Activated CD4-positive, CD25-positive, alpha-beta regulatory T cell (primary cell): ENCODE measurements around the gene SLC25A36.
A peak's percentile ranks its signal among the peaks of the same experiment; 100 is the strongest.
"Not testable (repeated sequence)": the region's sequence is repeated elsewhere in the genome, so short reads cannot be mapped to it uniquely, and the experiment has no call there.

Experiments used
- DNase-seq, 4 experiments: peaks; one replicate each; lab custom pipeline; 2025; lab: John Stamatoyannopoulos, UW

SLC25A36 gene

DNA sequence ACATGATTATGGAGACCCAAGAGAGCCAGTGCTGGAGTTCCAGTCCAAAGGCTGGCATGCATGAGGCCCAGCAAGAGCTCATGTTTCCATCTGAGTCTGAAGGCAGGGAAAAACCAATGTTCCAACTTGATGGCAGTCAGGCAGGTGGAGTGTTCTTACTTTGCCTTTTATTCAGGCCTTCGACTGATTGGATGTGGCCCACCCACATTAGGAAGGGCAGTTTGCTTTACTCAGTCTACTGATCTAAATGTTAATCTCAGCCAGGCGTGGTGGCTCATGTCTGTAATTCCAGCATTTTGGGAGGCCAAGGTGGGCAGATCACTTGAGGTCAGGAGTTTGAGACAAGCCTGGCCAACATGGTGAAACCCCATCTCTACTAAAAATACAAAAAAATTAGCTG is 53.2 kb downstream of the SLC25A36 start:
- DNase-seq, result not testable (repeated sequence)

DNA sequence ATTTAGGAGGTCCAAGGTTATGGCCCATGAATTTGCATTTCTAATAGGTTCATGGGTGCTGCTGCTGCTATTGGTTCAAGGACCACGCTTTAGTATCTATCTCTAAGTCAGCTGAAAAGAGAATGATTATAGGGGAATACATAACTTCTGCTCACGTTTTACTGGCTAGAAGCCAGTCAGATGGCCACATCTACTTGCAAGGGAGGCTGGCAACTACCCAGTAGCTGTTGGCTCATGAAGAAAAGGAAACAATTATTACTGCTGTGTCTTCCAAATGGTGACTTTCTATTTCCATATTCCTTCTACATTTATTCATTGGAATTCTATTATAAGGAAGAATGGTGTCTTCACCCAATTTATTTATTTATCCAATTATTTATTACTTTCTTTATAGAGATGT is 54.2 kb downstream of the SLC25A36 start:
- DNase-seq, result no peak

DNA sequence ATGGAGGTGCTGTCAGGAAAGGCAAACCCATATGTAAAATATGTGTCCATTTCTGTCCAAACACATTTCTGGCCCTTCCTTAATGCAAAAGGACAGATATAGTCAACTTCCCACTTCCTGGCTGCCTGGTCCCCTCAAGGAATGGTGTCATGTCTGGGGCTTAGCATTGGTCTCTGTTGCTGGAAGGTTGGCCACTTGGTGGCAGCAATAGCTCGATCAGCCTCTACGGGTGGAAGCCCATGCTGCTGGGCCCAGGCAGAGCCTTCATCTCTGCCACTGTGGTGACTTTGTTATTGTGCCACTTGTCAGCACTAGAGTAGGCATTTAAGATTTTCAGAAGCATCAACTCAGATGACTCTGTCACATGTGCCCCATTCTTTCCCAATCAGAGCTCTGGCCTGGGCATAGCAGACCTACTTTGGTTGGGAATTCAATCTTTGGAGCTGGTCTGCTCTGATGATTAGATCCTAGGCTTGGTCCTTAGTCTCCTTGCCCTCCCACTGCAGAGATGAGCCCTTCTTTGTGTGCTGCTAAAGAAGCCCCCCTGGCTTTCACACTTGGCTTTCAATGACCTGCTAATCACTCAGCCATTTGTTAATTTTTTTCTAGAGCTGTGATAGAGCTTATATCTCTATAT is 58.5 kb downstream of the SLC25A36 start:
- DNase-seq, result no peak

DNA sequence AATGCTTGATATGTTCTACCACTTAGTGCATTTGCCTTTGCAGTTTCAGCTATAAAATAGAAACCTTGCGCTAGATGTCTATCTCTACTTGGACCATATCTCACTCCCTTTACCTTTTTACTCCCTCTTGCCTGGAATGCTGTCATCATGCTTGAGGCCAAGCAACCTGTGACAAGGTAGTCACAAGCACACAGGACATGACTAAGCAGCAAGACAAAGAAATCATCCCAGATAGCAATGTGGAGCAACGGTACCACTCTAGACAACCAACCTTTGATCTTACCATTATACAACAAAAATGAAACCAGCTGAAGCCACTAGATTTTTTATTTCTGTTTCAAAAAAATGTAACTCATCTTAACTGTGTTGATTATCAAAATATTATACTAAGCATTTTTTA is 59.0 kb downstream of the SLC25A36 start:
- no peak for DNase-seq

DNA sequence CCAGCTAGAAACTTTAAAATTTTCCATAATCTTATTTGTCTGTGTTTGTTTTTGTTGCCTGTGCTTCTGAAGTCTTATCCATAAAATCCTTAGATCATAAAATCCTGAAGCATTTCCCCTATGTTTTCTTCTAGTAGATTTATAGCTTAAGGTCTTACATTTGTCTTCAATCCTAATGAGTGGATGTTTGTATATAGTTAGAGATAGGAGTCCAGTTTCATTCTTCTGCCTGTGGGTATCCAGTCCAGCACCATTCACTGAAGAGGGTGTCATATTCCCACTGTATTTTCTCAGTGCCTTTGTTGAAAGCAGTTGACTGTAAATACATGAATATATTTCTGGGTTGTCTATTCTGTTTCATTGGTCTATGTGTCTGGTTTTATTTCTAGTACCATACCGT is 64.7 kb downstream of the SLC25A36 start:
- DNase-seq, result no peak

DNA sequence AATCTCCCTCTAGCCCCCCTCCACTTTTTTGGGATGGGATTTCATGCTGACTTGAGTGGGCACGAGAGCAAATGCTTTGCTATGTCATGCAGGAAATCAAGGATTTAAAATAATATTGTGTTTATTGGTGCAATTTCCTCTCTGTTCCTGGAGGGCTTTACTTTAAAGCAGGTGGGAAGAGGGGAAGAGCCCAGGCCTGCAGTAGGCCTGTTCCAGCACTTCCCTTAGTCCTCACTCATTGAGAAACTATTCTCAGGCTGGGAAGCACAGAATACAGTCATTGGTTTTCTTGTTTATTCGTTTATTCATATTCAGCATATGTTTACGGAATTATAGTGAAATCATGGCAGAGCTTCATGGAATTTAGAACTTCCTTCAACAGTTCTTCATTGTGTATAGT is 67.9 kb downstream of the SLC25A36 start:
- DNase-seq, result no peak

DNA sequence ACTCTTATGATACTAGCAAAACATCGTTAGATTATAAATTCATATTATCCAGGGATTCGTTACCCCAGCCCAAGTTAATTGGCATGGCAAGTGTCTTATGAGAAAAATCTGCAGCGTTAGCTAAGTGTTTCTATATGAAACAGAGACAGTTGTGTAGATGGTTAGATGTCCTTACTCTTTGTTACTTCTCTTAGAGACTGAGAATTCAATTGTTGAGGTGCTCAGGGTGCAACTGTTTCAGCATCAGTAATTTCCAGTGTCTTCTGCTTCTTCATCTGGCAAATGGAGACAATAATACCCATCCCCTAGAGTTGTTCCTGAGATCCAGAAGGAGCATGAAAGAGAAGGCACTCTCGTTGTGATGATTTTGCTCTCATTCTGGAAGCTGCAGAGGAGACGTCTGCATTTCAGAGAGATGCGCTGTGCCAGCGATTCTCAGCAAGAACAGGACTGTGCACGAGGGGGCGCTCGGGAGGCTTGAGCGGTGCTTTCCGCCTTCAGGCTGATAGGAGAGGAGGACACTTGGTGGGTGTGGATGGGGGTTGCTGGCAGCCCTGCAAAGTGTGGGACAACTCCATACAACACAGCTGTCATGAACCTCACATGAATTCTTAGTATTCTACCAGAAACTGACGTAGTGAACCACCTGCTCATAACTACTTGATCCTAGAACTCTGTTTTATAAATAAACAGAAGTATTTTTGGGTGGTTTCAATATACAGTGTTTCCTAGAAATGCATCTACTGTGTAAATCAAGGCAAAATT is 69.8 kb downstream of the SLC25A36 start:
- peak; percentile 37 to 58 (median 42) for DNase-seq

DNA sequence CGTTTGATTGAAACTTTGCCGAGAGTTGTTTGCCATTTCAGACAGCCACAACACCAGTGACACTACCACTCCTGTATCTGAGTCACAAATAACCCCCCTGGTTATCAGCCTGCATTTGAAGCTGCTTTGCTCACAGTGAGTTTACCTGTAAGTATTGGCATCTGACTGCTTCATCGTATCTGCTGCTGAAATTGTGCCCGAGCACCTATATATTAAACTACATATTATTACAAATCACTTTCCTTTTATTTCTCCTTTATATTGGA is 70.3 kb downstream of the SLC25A36 start:
- no peak for DNase-seq

DNA sequence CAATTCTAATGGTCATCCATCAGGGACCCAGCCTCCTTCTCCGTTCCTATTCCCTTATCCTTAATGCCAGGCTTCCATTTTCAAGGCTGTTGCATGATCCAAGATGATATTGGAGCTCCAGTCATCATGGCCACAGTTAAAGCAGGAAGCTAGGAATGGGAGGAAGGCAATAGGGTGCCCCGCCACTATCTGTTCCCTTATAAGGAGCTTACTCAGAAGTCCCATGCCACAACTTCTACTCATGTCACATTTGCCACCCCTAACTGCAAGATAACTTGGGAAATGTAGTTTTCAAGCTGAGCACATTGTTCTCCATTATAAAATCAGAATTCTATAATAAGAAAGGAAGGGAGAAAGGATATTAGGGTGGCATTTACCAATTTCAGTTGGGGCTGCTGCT is 70.9 kb downstream of the SLC25A36 start:
- DNase-seq, result no peak

DNA sequence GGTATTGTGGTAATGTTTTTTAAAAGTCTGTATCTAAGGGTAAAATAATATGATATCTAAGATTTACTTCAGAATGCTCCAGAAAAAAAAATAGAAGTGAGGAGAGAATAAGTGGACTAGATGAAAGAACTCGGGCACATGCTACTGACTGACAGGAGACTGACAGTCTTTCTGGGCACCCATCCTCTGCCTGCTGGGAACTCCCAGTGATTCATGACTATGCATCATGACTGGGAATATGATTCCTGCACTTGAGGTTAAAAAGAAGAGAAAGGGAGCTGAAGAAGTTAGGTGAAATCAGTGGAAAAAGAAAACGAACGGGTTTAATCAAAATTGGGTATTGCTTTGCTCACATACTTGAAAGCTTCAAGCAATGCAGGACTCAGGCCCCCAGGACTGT is 73.8 kb downstream of the SLC25A36 start:
- DNase-seq, result no peak

DNA sequence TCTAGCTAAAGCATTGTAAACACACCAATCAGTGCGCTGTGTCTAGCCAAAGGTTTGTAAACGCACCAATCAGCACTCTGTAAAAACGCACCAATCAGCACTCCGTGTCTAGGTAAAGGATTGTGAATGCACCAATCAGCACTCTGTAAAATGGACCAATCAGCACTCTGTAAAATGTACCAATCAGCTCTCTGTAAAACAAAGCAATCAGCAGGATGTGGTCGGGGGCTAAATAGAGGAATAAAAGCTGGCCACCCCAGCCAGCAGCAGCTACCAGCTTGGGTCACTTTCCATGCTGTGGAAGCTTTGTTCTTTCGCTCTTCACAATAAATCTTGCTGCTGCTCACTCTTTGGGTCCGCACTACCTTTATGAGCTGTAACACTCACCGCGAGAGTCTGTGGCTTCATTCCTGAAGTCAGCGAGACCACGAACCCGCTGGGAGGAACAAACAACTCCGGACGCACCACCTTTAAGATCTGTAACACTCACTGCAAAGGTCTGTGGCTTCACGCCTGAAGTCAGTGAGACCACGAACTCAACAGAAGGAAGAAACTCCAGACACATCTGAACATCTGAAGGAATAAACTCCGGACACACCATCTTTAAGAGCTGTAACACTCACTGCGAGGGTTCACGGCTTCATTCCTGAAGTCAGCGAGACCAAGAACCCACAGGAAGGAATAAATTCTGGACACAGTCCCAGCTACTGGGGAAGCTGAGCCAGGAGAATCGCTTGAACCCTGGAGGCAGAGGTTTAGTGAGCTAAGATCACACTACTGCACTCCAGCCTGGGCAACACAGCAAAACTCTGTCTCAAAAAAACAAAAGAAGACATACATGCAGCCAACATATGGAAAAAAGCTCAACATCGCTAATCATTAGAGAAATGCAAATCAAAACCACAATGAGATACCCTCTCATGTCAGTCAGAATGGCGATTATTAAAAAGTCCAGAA is 76.0 kb downstream of the SLC25A36 start:
- DNase-seq, result not testable (repeated sequence)

DNA sequence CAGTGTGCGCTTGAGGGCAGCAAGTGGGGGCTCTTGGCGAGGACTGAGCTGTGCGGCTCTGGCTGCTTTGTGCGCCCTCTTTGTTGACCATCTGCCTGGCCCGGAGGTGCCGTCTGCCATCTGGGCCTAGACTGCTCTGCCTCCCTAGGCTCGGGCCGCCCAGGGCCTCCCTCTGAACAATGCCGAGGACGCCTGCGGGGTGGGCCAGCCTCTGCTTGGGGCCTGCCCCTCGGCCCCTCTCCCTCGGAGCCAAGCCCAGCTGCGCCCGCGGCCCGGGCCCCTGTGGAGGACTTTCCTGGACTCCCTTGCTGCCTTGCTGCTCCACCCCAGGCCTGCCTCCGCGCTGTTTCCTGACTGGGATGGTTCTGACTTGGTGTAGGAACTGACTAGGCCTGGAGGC is 77.6 kb downstream of the SLC25A36 start:
- DNase-seq, result no peak

DNA sequence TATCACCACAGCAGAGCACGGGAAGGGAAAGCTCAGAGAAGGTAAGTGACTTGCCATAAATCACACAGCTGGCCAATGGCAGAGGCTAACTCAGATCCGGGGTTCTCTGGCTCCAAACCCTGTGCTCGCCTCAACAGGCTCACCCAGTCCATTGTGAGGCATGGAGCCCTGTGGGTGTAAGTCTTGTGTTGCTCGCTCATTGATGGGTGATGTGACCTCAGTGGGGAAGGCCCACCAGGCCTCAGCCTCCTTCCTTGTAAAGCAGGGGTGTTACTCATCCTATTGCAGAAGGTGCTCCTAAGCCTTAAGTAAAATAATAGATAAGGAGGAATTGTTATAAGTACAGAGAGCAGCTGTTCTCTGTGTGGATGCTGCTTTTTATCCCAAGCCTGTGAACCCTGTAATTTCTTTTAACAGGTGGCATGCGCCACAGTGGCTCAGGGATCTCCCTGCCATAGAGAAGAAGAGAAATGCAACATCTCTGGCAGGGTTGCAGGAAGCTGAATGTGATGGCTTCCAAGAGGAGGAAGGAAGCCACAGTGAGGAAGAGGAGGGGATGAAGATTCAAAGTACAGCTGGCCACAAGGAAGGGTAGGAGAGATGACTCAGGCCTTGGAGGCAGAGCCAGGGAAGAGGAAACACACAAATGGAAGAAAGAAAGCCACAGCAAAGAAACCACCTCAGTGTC is 78.7 kb downstream of the SLC25A36 start:
- no peak for DNase-seq

DNA sequence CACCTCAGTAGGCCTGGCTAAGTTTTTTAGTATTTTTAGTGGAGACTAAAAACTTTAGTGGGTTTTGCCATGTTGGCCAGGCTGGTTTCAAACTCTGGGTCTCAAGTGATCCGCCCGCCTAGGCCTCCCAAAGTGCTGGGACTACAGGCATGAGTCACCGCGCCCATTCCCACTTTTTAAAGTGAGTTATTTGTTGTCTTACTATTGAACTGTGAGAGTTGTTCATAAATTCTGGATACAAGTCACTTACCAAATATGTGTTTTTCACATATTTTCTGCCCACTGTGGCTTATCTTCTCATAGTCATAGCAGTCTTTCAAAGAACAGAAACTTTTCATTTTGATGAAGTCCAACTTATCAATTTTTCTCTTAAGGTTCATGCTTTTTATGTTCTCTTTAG is 79.6 kb downstream of the SLC25A36 start:
- no peak for DNase-seq
